Lung (tissue), 12 donors: Measurements from ENCODE around the gene SLC39A5. TPM values are rescaled to one million over a fixed set of nuclear protein-coding genes. Genes with fewer than 3 reads are reported as not detected.

ENCODE experiments used
- ATAC-seq: fragments of 200-7000 bp; cut with Tn5 transposase; one replicate; pipeline ENCODE4 v1.9.1; 2020; ENCODE audit warnings: moderate number of reproducible peaks; ENCODE audit not compliant: insufficient read depth, low FRiP score
- DNase-seq, 3 donors: peaks; one replicate each; pipeline ENCODE4 v3.0.0-alpha.2; 2013 to 2017
- H3K27ac ChIP-seq, 2 donors: one replicate each; pipeline ENCODE4 v1.5.1; 2013; ENCODE audit warnings: mild to moderate bottlenecking in 2 of 2, moderate library complexity in 2 of 2, control low read depth in 1 of 2, inconsistent platforms in 1 of 2, low read depth in 1 of 2, low read length in 1 of 2
- H3K27me3 ChIP-seq, 3 donors: one replicate each; pipeline ENCODE4 v1.5.1; 2013; ENCODE audit warnings: low read length in 2 of 3; ENCODE audit not compliant: control insufficient read depth in 3 of 3, insufficient read depth in 3 of 3
- H3K36me3 ChIP-seq, 4 donors: one replicate each; pipeline ENCODE4 v1.5.1; 2013; ENCODE audit warnings: low read length in 4 of 4, mild to moderate bottlenecking in 1 of 4, moderate library complexity in 1 of 4; ENCODE audit not compliant: control insufficient read depth in 4 of 4, insufficient read depth in 4 of 4
- H3K4me1 ChIP-seq, 5 donors: one replicate each; pipeline ENCODE4 v1.5.1; 2013; ENCODE audit warnings: low read length in 5 of 5, mild to moderate bottlenecking in 2 of 5, moderate library complexity in 1 of 5; ENCODE audit not compliant: control insufficient read depth in 5 of 5, insufficient read depth in 5 of 5
- H3K4me3 ChIP-seq: one replicate; pipeline ENCODE4 v1.5.1; 2013; ENCODE audit warnings: mild to moderate bottlenecking, control low read depth, moderate library complexity
- H3K9ac ChIP-seq, 2 donors: one replicate each; pipeline ENCODE4 v1.5.1; 2013; ENCODE audit warnings: low read length in 2 of 2, control low read depth in 1 of 2; ENCODE audit not compliant: insufficient read depth in 1 of 2
- H3K9me3 ChIP-seq, 4 donors: one replicate each; pipeline ENCODE4 v1.5.1; 2013; ENCODE audit warnings: low read length in 3 of 4, mild to moderate bottlenecking in 1 of 4, moderate library complexity in 1 of 4; ENCODE audit not compliant: control insufficient read depth in 4 of 4, insufficient read depth in 3 of 4
- CTCF ChIP-seq: IDR thresholded peaks from 2 replicates; pipeline ENCODE4 v1.5.1; 2012; ENCODE audit warnings: mild to moderate bottlenecking; ENCODE audit errors: control extremely low read depth, extremely low read depth
- WGBS, 2 donors: extraction: QIAGEN DNeasy Blood & Tissue Kit; methylation state at CpG; one replicate each; pipeline ENCODE4 v1.1.7; 2013; 5-methylcytosine and 5-hydroxymethylcytosine counted together
- polyA plus RNA-seq, 2 donors: library from polyadenylated mRNA; stranded (reverse); fragments of 200-250 nt; gene quantifications; one replicate each; pipeline ENCODE4 v1.2.1, GENCODE V29; 2013
- total RNA-seq, 2 donors: library from RNA; depleted of rRNA in 1 of 2; stranded (reverse); fragments of >200 nt in 1 of 2; gene quantifications; one replicate each; pipeline ENCODE4 v1.2.1, GENCODE V29; 2014 to 2021
- donor health status: control.
- donor health status: control.
- donor health status: Bipolar disorder and iron deficiency.
- donor health status: healthy.
- donor health status: DM: yes; HTN: yes; CAD: no.

The SLC39A5 gene
- total and polyA plus RNA-seq, 4 donors = 0.13 to 1.1 (median 0.45) TPM

DNA sequence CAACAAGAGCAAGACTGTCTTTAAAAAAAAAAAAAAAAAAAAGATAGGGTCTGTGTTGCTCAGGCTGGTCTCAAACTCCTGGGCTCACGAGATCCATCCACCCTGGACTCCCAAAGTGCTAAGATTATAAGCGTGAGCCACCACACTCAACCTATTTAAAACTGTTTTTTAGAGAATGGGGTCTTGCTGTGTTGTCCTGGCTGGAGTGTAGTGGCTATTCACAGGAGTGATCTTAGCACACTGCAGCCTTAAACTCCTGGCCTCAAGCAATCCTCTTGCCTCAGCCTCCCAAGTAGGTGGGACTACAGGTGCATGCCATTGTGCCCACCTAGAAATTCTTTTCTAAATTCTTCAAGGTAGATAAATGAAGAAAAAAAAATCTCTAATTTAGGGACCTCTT lies 44.4 kb downstream of the SLC39A5 start:
- Histone ChIP-seq H3K4me3 (no peak overlapping the region), H3K27ac (no peak overlapping the region), H3K9me3 (no peaks in the 10 kb centered on the region), H3K36me3 (peaks cover 23 to 39% (median 34%) of the 10 kb centered on the region in 4 donors), H3K9ac (no peak overlapping the region), H3K4me1 (peaks cover 0 to 3% (median 0%) of the 10 kb centered on the region in 5 donors), H3K27me3 (no peaks in the 10 kb centered on the region)
- no peak for ATAC-seq
- TF ChIP-seq CTCF = no peak
- no peak for DNase-seq
- 95 to 97% methylated on average over 2 of the region's 2 CpGs for WGBS, 2 donors

DNA sequence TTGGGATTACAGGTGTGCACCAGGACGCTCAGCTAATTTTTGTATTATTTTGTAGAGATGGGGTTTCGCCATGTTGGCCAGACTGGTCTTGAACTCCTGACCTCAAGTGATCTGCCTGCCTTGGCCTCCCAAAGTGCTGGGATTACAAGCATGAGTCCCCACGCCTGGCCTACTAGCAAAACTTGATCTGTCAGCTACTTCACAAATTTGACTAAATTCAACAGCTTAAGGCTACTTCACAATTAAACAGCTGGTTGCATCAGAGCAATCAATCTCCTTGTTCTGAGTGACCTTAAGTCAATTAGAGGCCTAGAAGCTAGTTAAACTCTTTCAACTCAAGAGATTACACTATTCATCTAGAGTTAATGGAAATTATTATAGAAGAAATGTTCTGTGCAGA lies 49.1 kb downstream of the SLC39A5 start:
- Histone ChIP-seq H3K9me3 (no peaks in the 10 kb centered on the region), H3K4me1 (no peaks in the 10 kb centered on the region), H3K9ac (no peak overlapping the region), H3K4me3 (no peak overlapping the region), H3K27me3 (no peaks in the 10 kb centered on the region), H3K36me3 (peaks cover 41 to 47% (median 45%) of the 10 kb centered on the region in 4 donors), H3K27ac (no peak overlapping the region)
- 87 to 92% methylated on average over 3 of the region's 3 CpGs for WGBS, 2 donors
- TF ChIP-seq CTCF = no peak
- ATAC-seq = no peak
- DNase-seq = no peak

DNA sequence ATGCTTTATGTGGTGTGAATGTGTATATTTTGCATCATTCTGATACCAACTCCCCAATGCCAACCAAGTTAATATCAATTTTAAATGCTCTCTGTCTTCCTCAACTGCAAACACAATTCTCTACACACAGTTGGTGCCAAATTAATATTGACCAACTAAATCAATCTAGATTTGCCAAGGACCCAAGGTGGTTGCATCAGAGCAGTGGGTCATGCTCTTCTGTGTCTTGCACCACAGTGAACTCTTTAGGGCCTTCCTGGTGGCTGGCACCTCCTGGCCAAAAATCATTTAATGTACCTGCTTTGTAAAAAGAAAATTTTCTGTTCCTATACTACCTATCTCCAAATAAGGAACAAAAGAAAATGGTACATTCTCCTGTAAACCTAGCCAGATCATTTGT lies 51.0 kb downstream of the SLC39A5 start:
- H3K4me3 ChIP-seq = no peak overlapping the region
- H3K4me1 ChIP-seq = no peaks in the 10 kb centered on the region
- peaks cover 34 to 37% (median 34%) of the 10 kb centered on the region in 4 donors for H3K36me3 ChIP-seq
- DNase-seq (no peak), ATAC-seq (no peak)
- H3K27me3 ChIP-seq = no peaks in the 10 kb centered on the region
- H3K9me3 ChIP-seq = no peaks in the 10 kb centered on the region
- no peak overlapping the region for H3K27ac ChIP-seq
- no peak overlapping the region for H3K9ac ChIP-seq
- no peak for TF ChIP-seq CTCF

- 92 to 97% methylated on average over 6 of the region's 6 CpGs for WGBS, 2 donors
- no peak for TF ChIP-seq CTCF
- DNase-seq = no peak
Measured at GRCh38 chr12:56282030-56282429, 52.2 kb downstream of the SLC39A5 start.

More at GRCh38 chr12:56282030-56282429, 52.2 kb downstream of the SLC39A5 start:
- no peak for ATAC-seq
- Histone ChIP-seq H3K4me1 (peaks cover 0 to 4% (median 0%) of the 10 kb centered on the region in 5 donors), H3K27ac (no peak overlapping the region), H3K36me3 (peaks cover 30 to 36% (median 31%) of the 10 kb centered on the region in 4 donors), H3K9me3 (no peaks in the 10 kb centered on the region), H3K9ac (no peak overlapping the region), H3K27me3 (no peaks in the 10 kb centered on the region), H3K4me3 (no peak overlapping the region)
